Prostate gland (tissue), 2 donors: ENCODE data around the gene TMEM213.

Experiments used
- POLR2A ChIP-seq: fragments of 450-650 bp; IDR thresholded peaks from one replicate; pipeline ENCODE4 v1.6.1; 2016; ENCODE audit warnings: antibody characterized with exemption, mild to moderate bottlenecking
- POLR2AphosphoS5 ChIP-seq: sonication (generic); formaldehyde crosslinking; IDR thresholded peaks from one replicate; pipeline ENCODE4 v1.6.1; 2017; ENCODE audit warnings: antibody characterized with exemption
- TF ChIP-seq, protein P1 (sequence below), 4 experiments: fragments of 200-600 bp in 2 of 4; fragments of 450-650 bp in 2 of 4; sonication (generic) in 2 of 4; IDR thresholded peaks; 1 replicate in 3 of 4; 2 replicates in 1 of 4; pipeline ENCODE4 v1.5.1; 2016 to 2019; ENCODE audit warnings: antibody characterized with exemption in 4 of 4, mild to moderate bottlenecking in 2 of 4, moderate library complexity in 2 of 4

DNA sequence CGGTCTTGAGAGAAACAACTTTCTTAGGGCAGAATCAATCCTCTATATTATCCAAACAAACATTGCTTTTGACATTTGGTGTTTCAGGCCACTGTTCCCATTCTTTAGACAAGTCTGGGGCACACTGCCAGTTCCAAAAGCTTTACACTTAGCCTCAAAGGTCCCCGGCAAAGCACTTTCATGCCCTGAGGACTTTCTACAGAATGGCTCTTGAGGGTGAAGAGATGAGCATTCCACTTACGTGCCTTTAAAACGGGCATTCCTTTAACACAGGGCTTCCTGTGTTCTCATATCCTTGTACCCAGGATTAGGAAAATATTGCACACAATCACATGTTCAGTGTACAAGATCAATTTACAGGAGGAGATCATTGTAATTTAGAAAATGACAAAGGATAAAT is 13.1 kb upstream of the TMEM213 start:
- TF ChIP-seq, protein P1, sequence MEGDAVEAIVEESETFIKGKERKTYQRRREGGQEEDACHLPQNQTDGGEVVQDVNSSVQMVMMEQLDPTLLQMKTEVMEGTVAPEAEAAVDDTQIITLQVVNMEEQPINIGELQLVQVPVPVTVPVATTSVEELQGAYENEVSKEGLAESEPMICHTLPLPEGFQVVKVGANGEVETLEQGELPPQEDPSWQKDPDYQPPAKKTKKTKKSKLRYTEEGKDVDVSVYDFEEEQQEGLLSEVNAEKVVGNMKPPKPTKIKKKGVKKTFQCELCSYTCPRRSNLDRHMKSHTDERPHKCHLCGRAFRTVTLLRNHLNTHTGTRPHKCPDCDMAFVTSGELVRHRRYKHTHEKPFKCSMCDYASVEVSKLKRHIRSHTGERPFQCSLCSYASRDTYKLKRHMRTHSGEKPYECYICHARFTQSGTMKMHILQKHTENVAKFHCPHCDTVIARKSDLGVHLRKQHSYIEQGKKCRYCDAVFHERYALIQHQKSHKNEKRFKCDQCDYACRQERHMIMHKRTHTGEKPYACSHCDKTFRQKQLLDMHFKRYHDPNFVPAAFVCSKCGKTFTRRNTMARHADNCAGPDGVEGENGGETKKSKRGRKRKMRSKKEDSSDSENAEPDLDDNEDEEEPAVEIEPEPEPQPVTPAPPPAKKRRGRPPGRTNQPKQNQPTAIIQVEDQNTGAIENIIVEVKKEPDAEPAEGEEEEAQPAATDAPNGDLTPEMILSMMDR (IDR thresholded peaks at IDR 0.05): no peak
- TF ChIP-seq POLR2AphosphoS5 (no peak), POLR2A (no peak)
